K562 (cell line): Measurements from ENCODE around the gene ATP7B. TPM values are rescaled to one million over a fixed set of nuclear protein-coding genes. Genes with fewer than 3 reads are reported as not detected.
A peak's percentile ranks its signal among the peaks of the same experiment; 100 is the strongest.

Experiments
- CCAR2 ChIP-seq: fragments of 200-400 bp; formaldehyde crosslinking; IDR thresholded peaks from 2 replicates; pipeline ENCODE4 v1.6.1; 2017; ENCODE audit warnings: mild to moderate bottlenecking, low read depth, low read length
- ESRRA ChIP-seq: fragments of 450-650 bp; IDR thresholded peaks from 2 replicates; pipeline ENCODE4 v1.6.1; 2014; ENCODE audit warnings: low read depth, mild to moderate bottlenecking, moderate library complexity, borderline replicate concordance
- MTA1 ChIP-seq: fragments of 450-650 bp; IDR thresholded peaks from 2 replicates; pipeline ENCODE4 v1.6.1; 2017; ENCODE audit warnings: borderline replicate concordance
- NFATC3 ChIP-seq: fragments of 450-650 bp; IDR thresholded peaks from 2 replicates; pipeline ENCODE4 v1.6.1; 2017; ENCODE audit warnings: mild to moderate bottlenecking
- POLR2AphosphoS5 ChIP-seq: IDR thresholded peaks from 2 replicates; pipeline ENCODE4 v1.6.1; 2011; ENCODE audit warnings: mild to moderate bottlenecking, low read depth, low read length, moderate library complexity; ENCODE audit not compliant: control insufficient read depth, insufficient read depth
- RUNX1 ChIP-seq: sonication (generic); IDR thresholded peaks from 2 replicates; pipeline ENCODE4 v1.6.1; 2016; ENCODE audit warnings: antibody characterized with exemption, low read depth
- SIN3A ChIP-seq, 2 experiments: fragments of 150-350 bp in 1 of 2; IDR thresholded peaks; 2 replicates each; pipeline ENCODE4 v1.6.1; 2011 to 2016; ENCODE audit warnings: borderline replicate concordance in 2 of 2, low read depth in 2 of 2, low read length in 2 of 2, mild to moderate bottlenecking in 2 of 2, moderate library complexity in 2 of 2; ENCODE audit not compliant: control insufficient read depth in 1 of 2
- SMC3 ChIP-seq: conservative IDR thresholded peaks from 2 replicates; pipeline ENCODE4 v1.6.1; 2011; ENCODE audit warnings: low read depth, low read length, improper control_type of control experiment; ENCODE audit not compliant: insufficient read depth
- STAT5A ChIP-seq: IDR thresholded peaks from 2 replicates; pipeline ENCODE4 v1.6.1; 2012; ENCODE audit warnings: low read length, inconsistent platforms, borderline replicate concordance
- TARDBP ChIP-seq: fragments of 450-650 bp; IDR thresholded peaks from 2 replicates; pipeline ENCODE4 v1.6.1; 2016
- ZNF695 ChIP-seq: fragments of 450-650 bp; formaldehyde crosslinking; IDR thresholded peaks from 2 replicates; pipeline ENCODE4 v1.4.0; 2020; ENCODE audit warnings: mild to moderate bottlenecking, moderate library complexity
- polyA plus RNA-seq, 8 experiments: library from polyadenylated mRNA; depleted of rRNA in 4 of 8; stranded (reverse) in 5 of 8; unstranded in 3 of 8; fragments of >200 nt; fragmentation: Nextera tagmentation in 2 of 8; fragmentation: Illumina TruSeq in 1 of 8; extraction: Ambion mirVana in 2 of 8; extraction: Trizol in 1 of 8; gene quantifications; 2 replicates each; pipeline versions ENCODE4 v1.2.1 to v1.2.3, GENCODE V29; 2011 to 2014; ENCODE audit warnings: inconsistent platforms in 1 of 8, missing spikeins in 1 of 8
- total RNA-seq, 7 experiments: library from RNA; depleted of rRNA in 6 of 7; stranded (reverse); fragments of >200 nt in 6 of 7; fragmentation: Illumina TruSeq in 2 of 7; extraction: Trizol in 2 of 7; gene quantifications; 2 replicates each; pipeline versions ENCODE4 v1.2.1 to v1.2.3, GENCODE V29; 2011 to 2021; ENCODE audit warnings: low replicate concordance in 1 of 7
- TF ChIP-seq, protein P1 (sequence below): fragments of 250-450 bp; sonication (Bioruptor Pico); IDR thresholded peaks from 2 replicates; pipeline ENCODE4 v1.4.0; 2020
- TF ChIP-seq, protein P2 (sequence below): IDR thresholded peaks from 3 replicates; pipeline ENCODE4 v1.6.1; 2011; ENCODE audit warnings: borderline replicate concordance, mild to moderate bottlenecking, moderate library complexity; ENCODE audit not compliant: insufficient read length; ENCODE audit errors: extremely low read depth
- TF ChIP-seq, protein P3 (sequence below): fragments of 250-450 bp; sonication (Bioruptor Pico); IDR thresholded peaks from 2 replicates; pipeline ENCODE4 v1.8.0; 2022; ENCODE audit warnings: moderate library complexity, mild to moderate bottlenecking, inconsistent platforms
- TF ChIP-seq, protein P4 (sequence below): fragments of 200-800 bp; sonication (Bioruptor generic); IDR thresholded peaks from 2 replicates; pipeline ENCODE4 v1.6.1; 2017; ENCODE audit warnings: missing genetic modification characterization, missing compliant biosample characterization

The ATP7B gene
- total and polyA plus RNA-seq, 9 of the 15 experiments (the other 6 are each of a cell fraction or from before 2014, with no cell fraction given): 1.1 to 20.4 (median 8.5) TPM

DNA sequence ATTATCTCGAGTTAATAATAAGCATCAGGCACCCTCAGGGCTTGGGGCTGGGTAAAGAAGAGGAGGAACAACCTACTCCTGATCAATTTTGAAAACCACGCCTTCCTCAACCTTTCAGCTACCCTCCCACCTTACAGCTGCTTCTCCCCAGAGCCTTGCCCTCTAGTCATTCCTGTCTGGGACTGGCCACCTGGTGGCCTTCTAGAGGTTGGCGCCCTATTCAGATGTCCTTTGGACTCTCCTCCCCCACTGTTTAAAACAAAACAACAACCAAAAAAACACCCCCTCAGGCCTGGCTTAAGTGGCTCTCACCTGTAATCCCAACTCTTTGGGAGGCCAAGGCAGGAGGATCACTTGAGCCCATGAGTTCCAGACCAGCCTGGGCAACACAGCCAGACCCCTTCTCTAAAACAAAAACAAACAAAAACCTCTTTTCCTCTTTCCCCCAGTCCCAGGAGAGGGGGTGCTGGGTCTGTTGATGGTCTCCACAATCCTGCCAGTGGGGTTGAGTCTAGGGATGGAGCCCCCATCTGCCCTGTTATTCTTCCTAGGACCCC lies 87.2 kb downstream of the ATP7B start (continued):
- TF ChIP-seq, protein P1, sequence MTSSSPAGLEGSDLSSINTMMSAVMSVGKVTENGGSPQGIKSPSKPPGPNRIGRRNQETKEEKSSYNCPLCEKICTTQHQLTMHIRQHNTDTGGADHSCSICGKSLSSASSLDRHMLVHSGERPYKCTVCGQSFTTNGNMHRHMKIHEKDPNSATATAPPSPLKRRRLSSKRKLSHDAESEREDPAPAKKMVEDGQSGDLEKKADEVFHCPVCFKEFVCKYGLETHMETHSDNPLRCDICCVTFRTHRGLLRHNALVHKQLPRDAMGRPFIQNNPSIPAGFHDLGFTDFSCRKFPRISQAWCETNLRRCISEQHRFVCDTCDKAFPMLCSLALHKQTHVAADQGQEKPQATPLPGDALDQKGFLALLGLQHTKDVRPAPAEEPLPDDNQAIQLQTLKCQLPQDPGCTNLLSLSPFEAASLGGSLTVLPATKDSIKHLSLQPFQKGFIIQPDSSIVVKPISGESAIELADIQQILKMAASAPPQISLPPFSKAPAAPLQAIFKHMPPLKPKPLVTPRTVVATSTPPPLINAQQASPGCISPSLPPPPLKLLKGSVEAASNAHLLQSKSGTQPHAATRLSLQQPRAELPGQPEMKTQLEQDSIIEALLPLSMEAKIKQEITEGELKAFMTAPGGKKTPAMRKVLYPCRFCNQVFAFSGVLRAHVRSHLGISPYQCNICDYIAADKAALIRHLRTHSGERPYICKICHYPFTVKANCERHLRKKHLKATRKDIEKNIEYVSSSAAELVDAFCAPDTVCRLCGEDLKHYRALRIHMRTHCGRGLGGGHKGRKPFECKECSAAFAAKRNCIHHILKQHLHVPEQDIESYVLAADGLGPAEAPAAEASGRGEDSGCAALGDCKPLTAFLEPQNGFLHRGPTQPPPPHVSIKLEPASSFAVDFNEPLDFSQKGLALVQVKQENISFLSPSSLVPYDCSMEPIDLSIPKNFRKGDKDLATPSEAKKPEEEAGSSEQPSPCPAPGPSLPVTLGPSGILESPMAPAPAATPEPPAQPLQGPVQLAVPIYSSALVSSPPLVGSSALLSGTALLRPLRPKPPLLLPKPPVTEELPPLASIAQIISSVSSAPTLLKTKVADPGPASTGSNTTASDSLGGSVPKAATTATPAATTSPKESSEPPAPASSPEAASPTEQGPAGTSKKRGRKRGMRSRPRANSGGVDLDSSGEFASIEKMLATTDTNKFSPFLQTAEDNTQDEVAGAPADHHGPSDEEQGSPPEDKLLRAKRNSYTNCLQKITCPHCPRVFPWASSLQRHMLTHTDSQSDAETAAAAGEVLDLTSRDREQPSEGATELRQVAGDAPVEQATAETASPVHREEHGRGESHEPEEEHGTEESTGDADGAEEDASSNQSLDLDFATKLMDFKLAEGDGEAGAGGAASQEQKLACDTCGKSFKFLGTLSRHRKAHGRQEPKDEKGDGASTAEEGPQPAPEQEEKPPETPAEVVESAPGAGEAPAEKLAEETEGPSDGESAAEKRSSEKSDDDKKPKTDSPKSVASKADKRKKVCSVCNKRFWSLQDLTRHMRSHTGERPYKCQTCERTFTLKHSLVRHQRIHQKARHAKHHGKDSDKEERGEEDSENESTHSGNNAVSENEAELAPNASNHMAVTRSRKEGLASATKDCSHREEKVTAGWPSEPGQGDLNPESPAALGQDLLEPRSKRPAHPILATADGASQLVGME (CRISPR knock-in tag): no peak
- TF ChIP-seq MTA1 (no peak), SIN3A (IDR thresholded peaks at IDR 0.05; ENCODE audit: borderline replicate concordance in 2 of 2, control insufficient read depth in 1 of 2, low read depth in 2 of 2, low read length in 2 of 2) (0 out of 4 replicates have a peak, but pooled peaks of 1 of the 2 experiments have one; percentile 7), ESRRA (no peak), ZNF695 (CRISPR knock-in tag) (no peak), STAT5A (no peak), POLR2AphosphoS5 (no peak), TARDBP (no peak), SMC3 (no peak), CCAR2 (no peak), RUNX1 (no peak), NFATC3 (no peak)
- TF ChIP-seq, protein P2, sequence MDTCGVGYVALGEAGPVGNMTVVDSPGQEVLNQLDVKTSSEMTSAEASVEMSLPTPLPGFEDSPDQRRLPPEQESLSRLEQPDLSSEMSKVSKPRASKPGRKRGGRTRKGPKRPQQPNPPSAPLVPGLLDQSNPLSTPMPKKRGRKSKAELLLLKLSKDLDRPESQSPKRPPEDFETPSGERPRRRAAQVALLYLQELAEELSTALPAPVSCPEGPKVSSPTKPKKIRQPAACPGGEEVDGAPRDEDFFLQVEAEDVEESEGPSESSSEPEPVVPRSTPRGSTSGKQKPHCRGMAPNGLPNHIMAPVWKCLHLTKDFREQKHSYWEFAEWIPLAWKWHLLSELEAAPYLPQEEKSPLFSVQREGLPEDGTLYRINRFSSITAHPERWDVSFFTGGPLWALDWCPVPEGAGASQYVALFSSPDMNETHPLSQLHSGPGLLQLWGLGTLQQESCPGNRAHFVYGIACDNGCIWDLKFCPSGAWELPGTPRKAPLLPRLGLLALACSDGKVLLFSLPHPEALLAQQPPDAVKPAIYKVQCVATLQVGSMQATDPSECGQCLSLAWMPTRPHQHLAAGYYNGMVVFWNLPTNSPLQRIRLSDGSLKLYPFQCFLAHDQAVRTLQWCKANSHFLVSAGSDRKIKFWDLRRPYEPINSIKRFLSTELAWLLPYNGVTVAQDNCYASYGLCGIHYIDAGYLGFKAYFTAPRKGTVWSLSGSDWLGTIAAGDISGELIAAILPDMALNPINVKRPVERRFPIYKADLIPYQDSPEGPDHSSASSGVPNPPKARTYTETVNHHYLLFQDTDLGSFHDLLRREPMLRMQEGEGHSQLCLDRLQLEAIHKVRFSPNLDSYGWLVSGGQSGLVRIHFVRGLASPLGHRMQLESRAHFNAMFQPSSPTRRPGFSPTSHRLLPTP: no peak
- TF ChIP-seq, protein P3, sequence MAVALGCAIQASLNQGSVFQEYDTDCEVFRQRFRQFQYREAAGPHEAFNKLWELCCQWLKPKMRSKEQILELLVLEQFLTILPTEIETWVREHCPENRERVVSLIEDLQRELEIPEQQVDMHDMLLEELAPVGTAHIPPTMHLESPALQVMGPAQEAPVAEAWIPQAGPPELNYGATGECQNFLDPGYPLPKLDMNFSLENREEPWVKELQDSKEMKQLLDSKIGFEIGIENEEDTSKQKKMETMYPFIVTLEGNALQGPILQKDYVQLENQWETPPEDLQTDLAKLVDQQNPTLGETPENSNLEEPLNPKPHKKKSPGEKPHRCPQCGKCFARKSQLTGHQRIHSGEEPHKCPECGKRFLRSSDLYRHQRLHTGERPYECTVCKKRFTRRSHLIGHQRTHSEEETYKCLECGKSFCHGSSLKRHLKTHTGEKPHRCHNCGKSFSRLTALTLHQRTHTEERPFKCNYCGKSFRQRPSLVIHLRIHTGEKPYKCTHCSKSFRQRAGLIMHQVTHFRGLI: no peak
- TF ChIP-seq, protein P4, sequence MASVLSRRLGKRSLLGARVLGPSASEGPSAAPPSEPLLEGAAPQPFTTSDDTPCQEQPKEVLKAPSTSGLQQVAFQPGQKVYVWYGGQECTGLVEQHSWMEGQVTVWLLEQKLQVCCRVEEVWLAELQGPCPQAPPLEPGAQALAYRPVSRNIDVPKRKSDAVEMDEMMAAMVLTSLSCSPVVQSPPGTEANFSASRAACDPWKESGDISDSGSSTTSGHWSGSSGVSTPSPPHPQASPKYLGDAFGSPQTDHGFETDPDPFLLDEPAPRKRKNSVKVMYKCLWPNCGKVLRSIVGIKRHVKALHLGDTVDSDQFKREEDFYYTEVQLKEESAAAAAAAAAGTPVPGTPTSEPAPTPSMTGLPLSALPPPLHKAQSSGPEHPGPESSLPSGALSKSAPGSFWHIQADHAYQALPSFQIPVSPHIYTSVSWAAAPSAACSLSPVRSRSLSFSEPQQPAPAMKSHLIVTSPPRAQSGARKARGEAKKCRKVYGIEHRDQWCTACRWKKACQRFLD (CRISPR knock-in tag): no peak
